Adrenal gland (tissue), 12 donors: ENCODE data around the gene MAGI2. TPM values are rescaled to one million over a fixed set of nuclear protein-coding genes. Genes with fewer than 3 reads are reported as not detected.

Source experiments
- DNase-seq, 7 donors: peaks; one replicate each; pipeline ENCODE4 v3.0.0-alpha.2; 2019 to 2020
- H3K27ac ChIP-seq, 5 donors: fragments of 200-600 bp; sonication (generic) in 4 of 5; 1 replicate in 3 of 5; 2 replicates in 2 of 5; pipeline versions ENCODE4 v1.5.1 to v1.8.0; 2016 to 2020; ENCODE audit warnings: mild to moderate bottlenecking in 1 of 5
- H3K27me3 ChIP-seq: fragments of 200-600 bp; 2 replicates; pipeline ENCODE4 v1.8.0; 2021
- H3K36me3 ChIP-seq, 2 donors: fragments of 200-600 bp; replicated peaks in 1 of 2; 1 replicate in 1 of 2; 2 replicates in 1 of 2; pipeline versions ENCODE4 v1.5.1 to v1.8.0; 2018 to 2022
- H3K4me1 ChIP-seq, 2 donors: fragments of 200-600 bp; replicated peaks in 1 of 2; 1 replicate in 1 of 2; 2 replicates in 1 of 2; pipeline versions ENCODE4 v1.5.1 to v1.8.0; 2018 to 2021
- H3K4me3 ChIP-seq, 4 donors: fragments of 200-600 bp; sonication (generic) in 3 of 4; one replicate each; pipeline ENCODE4 v1.5.1; 2016 to 2018
- H3K9me3 ChIP-seq, 3 donors: fragments of 200-600 bp; sonication (generic) in 1 of 3; replicated peaks in 1 of 3; 1 replicate in 2 of 3; 2 replicates in 1 of 3; pipeline versions ENCODE4 v1.5.1 to v1.8.0; 2016 to 2021
- POLR2A ChIP-seq, 2 donors: fragments of 450-650 bp; IDR thresholded peaks; one replicate each; pipeline ENCODE4 v1.6.1; 2017; ENCODE audit warnings: antibody characterized with exemption in 2 of 2, mild to moderate bottlenecking in 2 of 2, moderate library complexity in 1 of 2
- WGBS, 4 donors: extraction: QIAGEN DNeasy Blood & Tissue Kit in 2 of 4; methylation state at CpG; one replicate each; pipeline versions ENCODE4 v1.1.5 to v1.1.7; 2013 to 2017; 5-methylcytosine and 5-hydroxymethylcytosine counted together
- intact Hi-C, 2 donors: fragments of 100-400 bp; cut with DNase I; formaldehyde crosslinking; loops; one replicate each; pipeline versions ENCODE4 v1.14.1 to v1.15.0; 2022 to 2023
- polyA plus RNA-seq, 3 donors: library from polyadenylated mRNA; stranded (reverse); fragments of 200-250 nt in 2 of 3; fragments of 350-450 nt in 1 of 3; fragmentation: Illumina TruSeq in 1 of 3; extraction: RNeasy Lipid Tissue Mini Kit (QIAGEN cat#74804) in 1 of 3; gene quantifications; one replicate each; pipeline ENCODE4 v1.2.3, GENCODE V29; 2013 to 2014
- total RNA-seq, 9 donors: library from RNA; depleted of rRNA in 4 of 9; stranded (reverse); fragments of >200 nt in 4 of 9; fragments of 120-200 nt in 1 of 9; fragmentation: NEBNext Ultra II Directional in 1 of 9; extraction: Animal tissue kit (Norgen Biotek cat#: 25700) in 1 of 9; gene quantifications; one replicate each; pipeline versions ENCODE4 v1.1.0 to v1.2.4, GENCODE V29; 2013 to 2023
- TF ChIP-seq, protein P1 (sequence below), 6 experiments: fragments of 450-650 bp in 4 of 6; fragments of 200-600 bp in 2 of 6; sonication (generic) in 1 of 6; IDR thresholded peaks; 1 replicate in 5 of 6; 2 replicates in 1 of 6; pipeline versions ENCODE4 v1.5.1 to v1.8.0; 2016 to 2021; ENCODE audit warnings: antibody characterized with exemption in 6 of 6, mild to moderate bottlenecking in 2 of 6, moderate library complexity in 1 of 6
- donor health status: healthy with polysubstance abuse.
- donor health status: Bipolar disorder and iron deficiency.
- donor health status: DM: yes; HTN: yes; CAD: no.
- donor health status: DM: no; HTN: no; CAD: no.
- donor health status: DM: no; HTN: no; CAD: no.
- donor health status: DM: yes; HTN: yes; CAD: no.

The MAGI2 gene
- total and polyA plus RNA-seq, 12 donors = 3.2 to 37.1 (median 17.1) TPM

DNA sequence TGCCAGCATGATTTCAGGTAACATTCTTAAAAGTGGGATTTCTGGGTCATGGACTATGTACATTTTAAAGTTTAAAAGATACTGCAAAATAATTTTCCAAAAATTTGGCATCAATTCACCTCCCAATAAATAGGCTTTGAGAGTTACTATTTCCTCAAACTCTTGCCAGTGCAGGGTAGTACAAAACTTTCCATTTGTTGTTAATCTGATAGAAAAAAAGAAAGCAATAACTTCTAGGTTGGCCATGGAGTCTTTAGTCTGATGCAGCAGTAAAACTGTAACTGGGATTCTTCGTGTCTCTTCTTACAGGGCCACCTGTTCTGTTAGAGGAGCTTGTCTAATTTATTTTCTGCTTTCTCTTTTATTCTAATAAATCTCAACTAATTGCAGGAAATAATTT lies 241.1 kb downstream of the MAGI2 start:
- 59 to 81% (median 65%) methylated on average over 1 of the region's 1 CpG for WGBS, 4 donors
- DNase-seq = no peak
- Histone ChIP-seq H3K9me3 (no peaks in the 10 kb centered on the region), H3K27me3 (no peaks in the 10 kb centered on the region), H3K4me3 (no peak overlapping the region), H3K36me3 (no peaks in the 10 kb centered on the region), H3K27ac (no peak overlapping the region), H3K4me1 (peaks cover 0 to 10% of the 10 kb centered on the region in 2 donors)
- intact Hi-C loops = no loop called here
- TF ChIP-seq, protein P1, sequence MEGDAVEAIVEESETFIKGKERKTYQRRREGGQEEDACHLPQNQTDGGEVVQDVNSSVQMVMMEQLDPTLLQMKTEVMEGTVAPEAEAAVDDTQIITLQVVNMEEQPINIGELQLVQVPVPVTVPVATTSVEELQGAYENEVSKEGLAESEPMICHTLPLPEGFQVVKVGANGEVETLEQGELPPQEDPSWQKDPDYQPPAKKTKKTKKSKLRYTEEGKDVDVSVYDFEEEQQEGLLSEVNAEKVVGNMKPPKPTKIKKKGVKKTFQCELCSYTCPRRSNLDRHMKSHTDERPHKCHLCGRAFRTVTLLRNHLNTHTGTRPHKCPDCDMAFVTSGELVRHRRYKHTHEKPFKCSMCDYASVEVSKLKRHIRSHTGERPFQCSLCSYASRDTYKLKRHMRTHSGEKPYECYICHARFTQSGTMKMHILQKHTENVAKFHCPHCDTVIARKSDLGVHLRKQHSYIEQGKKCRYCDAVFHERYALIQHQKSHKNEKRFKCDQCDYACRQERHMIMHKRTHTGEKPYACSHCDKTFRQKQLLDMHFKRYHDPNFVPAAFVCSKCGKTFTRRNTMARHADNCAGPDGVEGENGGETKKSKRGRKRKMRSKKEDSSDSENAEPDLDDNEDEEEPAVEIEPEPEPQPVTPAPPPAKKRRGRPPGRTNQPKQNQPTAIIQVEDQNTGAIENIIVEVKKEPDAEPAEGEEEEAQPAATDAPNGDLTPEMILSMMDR (IDR thresholded peaks at IDR 0.05) = no peak
- no peak for TF ChIP-seq POLR2A (IDR thresholded peaks at IDR 0.05)

DNA sequence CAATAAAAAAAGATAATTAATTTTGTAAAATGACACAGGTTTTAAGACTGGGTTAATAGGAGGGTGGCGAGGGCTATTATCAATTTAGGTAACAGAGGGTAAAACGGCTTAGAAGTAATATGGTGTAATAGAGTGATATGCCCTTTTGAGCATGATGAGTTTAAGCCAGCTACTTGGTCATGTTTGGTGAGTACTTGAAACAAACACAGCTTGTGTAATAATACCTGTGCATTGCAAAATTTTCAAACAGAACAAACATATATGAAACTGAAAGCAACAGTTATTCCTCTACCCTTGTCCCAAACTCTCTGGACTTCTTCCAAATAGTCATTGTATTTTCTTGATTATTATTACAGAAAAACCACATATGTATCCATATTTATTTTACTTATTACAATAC lies 241.7 kb downstream of the MAGI2 start:
- Histone ChIP-seq H3K27ac (no peak overlapping the region), H3K4me3 (no peak overlapping the region), H3K4me1 (peaks cover 0 to 10% of the 10 kb centered on the region in 2 donors), H3K36me3 (no peaks in the 10 kb centered on the region), H3K27me3 (no peaks in the 10 kb centered on the region), H3K9me3 (no peaks in the 10 kb centered on the region)
- intact Hi-C loops = no loop called here
- no peak for DNase-seq
- 91 to 97% (median 96%) methylated on average over 2 of the region's 2 CpGs for WGBS, 4 donors
- TF ChIP-seq POLR2A (IDR thresholded peaks at IDR 0.05) = no peak
- TF ChIP-seq, protein P1 (IDR thresholded peaks at IDR 0.05) = no peak

DNA sequence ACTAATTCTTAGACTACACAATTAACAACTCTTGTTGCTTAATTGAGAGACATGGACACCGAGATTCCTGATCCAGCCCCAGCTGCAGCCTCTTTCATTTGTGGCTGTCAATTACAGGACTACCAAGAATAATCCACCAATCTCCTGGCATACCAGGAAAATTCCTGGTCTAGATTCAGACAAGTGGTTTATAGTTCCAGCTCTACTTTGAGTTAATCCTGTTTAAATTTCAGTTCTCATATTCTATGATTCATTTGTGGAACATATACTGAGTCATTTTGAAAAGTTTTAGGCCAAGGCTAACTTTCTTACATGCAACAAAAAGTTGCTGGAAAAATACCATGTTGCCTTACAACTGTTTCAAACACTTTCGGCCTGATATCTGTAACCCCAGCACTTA lies 253.5 kb downstream of the MAGI2 start:
- Histone ChIP-seq H3K4me1 (no peaks in the 10 kb centered on the region), H3K36me3 (no peaks in the 10 kb centered on the region), H3K9me3 (no peaks in the 10 kb centered on the region), H3K27me3 (no peaks in the 10 kb centered on the region), H3K27ac (peak overlapping the region in 3 of 5 donors; percentile 32 to 60 (median 50)), H3K4me3 (no peak overlapping the region)
- no peak for TF ChIP-seq POLR2A (IDR thresholded peaks at IDR 0.05)
- 58 to 73% (median 61%) methylated on average over 2 of the region's 2 CpGs for WGBS, 4 donors
- intact Hi-C loops = no loop called here
- no peak for DNase-seq

DNA sequence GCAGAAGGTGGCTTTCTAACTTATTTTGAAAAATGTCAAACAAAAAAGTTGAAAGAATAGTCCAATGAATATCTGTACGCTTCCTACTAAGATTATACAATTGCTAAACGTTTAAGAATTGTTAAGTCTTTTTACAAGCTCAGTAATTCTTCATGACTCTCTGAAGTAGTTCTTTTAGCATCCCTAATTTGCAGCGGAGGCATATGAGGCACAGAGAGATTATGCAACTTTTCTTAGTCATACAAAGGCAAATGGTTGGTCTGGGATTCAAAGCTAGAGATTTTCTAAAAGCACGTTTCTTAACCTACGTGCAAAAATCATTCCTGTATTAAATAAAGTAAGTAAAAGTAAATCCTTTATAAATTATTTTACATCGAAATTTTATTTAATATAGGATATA lies 254.2 kb downstream of the MAGI2 start:
- no peak for TF ChIP-seq POLR2A (IDR thresholded peaks at IDR 0.05)
- TF ChIP-seq, protein P1 (IDR thresholded peaks at IDR 0.05) = no peak
- peak overlapping the region in 2 of 5 donors; percentile 32 to 60 for H3K27ac ChIP-seq
- H3K4me3 ChIP-seq = no peak overlapping the region
- no peaks in the 10 kb centered on the region for H3K4me1 ChIP-seq
- DNase-seq = no peak
- no peaks in the 10 kb centered on the region for H3K27me3 ChIP-seq
- no peaks in the 10 kb centered on the region for H3K9me3 ChIP-seq
- intact Hi-C loops = no loop called here
- H3K36me3 ChIP-seq = no peaks in the 10 kb centered on the region
- 81 to 87% (median 83%) methylated on average over 6 of the region's 6 CpGs for WGBS, 4 donors

DNA sequence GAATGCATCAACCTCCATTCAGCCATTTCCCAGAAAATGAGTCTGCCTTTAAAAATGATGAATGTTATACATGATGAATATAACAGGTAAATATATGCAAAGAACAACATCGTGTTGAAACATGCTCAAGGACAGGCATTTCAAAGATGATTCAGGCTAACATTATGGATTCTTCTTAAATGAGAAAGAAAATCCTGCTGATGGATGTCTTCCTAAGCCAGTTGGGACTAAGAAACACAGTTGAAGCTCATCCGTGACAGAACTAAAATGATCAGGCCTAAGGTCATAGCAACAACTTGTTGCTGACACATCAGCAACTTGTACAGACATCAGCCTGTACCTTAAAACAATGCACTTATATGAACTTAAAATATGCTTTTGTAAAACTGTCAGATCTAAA lies 267.9 kb downstream of the MAGI2 start:
- WGBS, 4 donors = 75 to 77% (median 76%) methylated on average over 2 of the region's 2 CpGs
- no peak for DNase-seq
- intact Hi-C loops = loop anchor here in 1 of 2 donors (10.0 kb wide), 1 partner anchor 671 kb away; no protein-coding TSS in a partner anchor

More for the DNA sequence above, 267.9 kb downstream of the MAGI2 start:
- TF ChIP-seq, protein P1 (IDR thresholded peaks at IDR 0.05) = no peak
- TF ChIP-seq POLR2A (IDR thresholded peaks at IDR 0.05) = no peak
- no peaks in the 10 kb centered on the region for H3K4me1 ChIP-seq
- no peaks in the 10 kb centered on the region for H3K27me3 ChIP-seq
- H3K4me3 ChIP-seq = no peak overlapping the region
- no peaks in the 10 kb centered on the region for H3K36me3 ChIP-seq
- no peaks in the 10 kb centered on the region for H3K9me3 ChIP-seq
- H3K27ac ChIP-seq = no peak overlapping the region
